Panc1 (cell line): ENCODE results near the gene MSI2. TPM values are rescaled to one million over a fixed set of nuclear protein-coding genes. Genes with fewer than 3 reads are reported as not detected.

ENCODE experiments used
- ATAC-seq: fragments of 200-7000 bp; cut with Tn5 transposase; 2 replicates; pipeline ENCODE4 v1.9.1; 2020; ENCODE audit warnings: mild to moderate bottlenecking, moderate library complexity
- BruUV-seq: library from RNA; stranded (reverse); fragments of 400-500 nt; replicated peaks from 2 replicates; lab custom pipeline; 2021; lab: Mats Ljungman, UMichigan
- CTCF ChIA-PET: fragments of 300-600 bp; sonication (Branson Sonifier 250); formaldehyde crosslinking; loops from one replicate; lab custom pipeline; 2022; ENCODE audit warnings: antibody characterized with exemption; lab: Charles Lee
- POLR2A ChIA-PET: fragments of 300-600 bp; sonication (Branson Sonifier 250); formaldehyde crosslinking; loops from one replicate; lab custom pipeline; 2022; ENCODE audit warnings: antibody characterized with exemption; lab: Charles Lee
- DNase-seq: peaks from one replicate; pipeline ENCODE4 v3.0.0-alpha.2; 2010; ENCODE audit warnings: low read depth, low spot score
- H3K27ac ChIP-seq: 2 replicates; pipeline ENCODE4 v1.5.1; 2011; ENCODE audit warnings: mild to moderate bottlenecking, low read length, inconsistent platforms
- H3K27me3 ChIP-seq: fragments of 200-500 bp; sonication (Bioruptor generic); 2 replicates; pipeline ENCODE4 v1.6.0; 2014; ENCODE audit warnings: low read length, inconsistent platforms; ENCODE audit not compliant: control insufficient read depth, insufficient read depth
- H3K36me3 ChIP-seq: fragments of 200-500 bp; sonication (Bioruptor generic); 2 replicates; pipeline ENCODE4 v1.5.1; 2014; ENCODE audit warnings: inconsistent platforms, mild to moderate bottlenecking, low read length, moderate library complexity; ENCODE audit not compliant: control insufficient read depth, insufficient read depth
- H3K4me1 ChIP-seq: 2 replicates; pipeline ENCODE4 v1.5.1; 2011; ENCODE audit warnings: inconsistent platforms, mild to moderate bottlenecking, low read length, moderate library complexity; ENCODE audit not compliant: control insufficient read depth, insufficient read depth
- H3K4me3 ChIP-seq, 2 experiments: 2 replicates each; pipeline ENCODE4 v1.5.1; 2011 to 2012; ENCODE audit warnings: low read depth in 2 of 2, low read length in 2 of 2, mild to moderate bottlenecking in 2 of 2, inconsistent platforms in 1 of 2, moderate library complexity in 1 of 2
- H3K9me3 ChIP-seq: fragments of 200-500 bp; sonication (Bioruptor generic); 2 replicates; pipeline ENCODE4 v1.5.1; 2014; ENCODE audit warnings: low read depth, mild to moderate bottlenecking, inconsistent platforms, low read length, moderate library complexity; ENCODE audit not compliant: control insufficient read depth, insufficient read depth
- POLR2AphosphoS5 ChIP-seq: IDR thresholded peaks from 2 replicates; pipeline ENCODE4 v1.6.1; 2012; ENCODE audit warnings: mild to moderate bottlenecking, low read depth, low read length, moderate library complexity
- SIN3A ChIP-seq: IDR thresholded peaks from 2 replicates; pipeline ENCODE4 v1.6.1; 2012; ENCODE audit warnings: low read depth, mild to moderate bottlenecking, low read length, moderate library complexity, borderline replicate concordance; ENCODE audit not compliant: insufficient read depth
- TCF7L2 ChIP-seq: IDR thresholded peaks from 2 replicates; pipeline ENCODE4 v1.6.1; 2011; ENCODE audit warnings: mild to moderate bottlenecking, low read depth, low read length, inconsistent platforms
- in situ Hi-C: cut with HindIII; loops from 2 replicates; pipeline ENCODE4 v1.10.0; 2016; ENCODE audit warnings: low sequenced_read_pairs, low pct_unique_long_range_greater_than_20kb
- intact Hi-C: fragments of 100-400 bp; cut with micrococcal nuclease; formaldehyde crosslinking; loops from one replicate; pipeline ENCODE4 v1.10.0; 2022; ENCODE audit not compliant: unreplicated experiment
- total RNA-seq: library from RNA; stranded (reverse); gene quantifications from one replicate; pipeline ENCODE4 v1.2.1, GENCODE V29; 2021; ENCODE audit not compliant: unreplicated experiment
- TF ChIP-seq, protein P1 (sequence below): fragments of 450-650 bp; IDR thresholded peaks from 2 replicates; pipeline ENCODE4 v1.5.1; 2017; ENCODE audit warnings: mild to moderate bottlenecking
- TF ChIP-seq, protein P2 (sequence below), 2 experiments: IDR thresholded peaks; 2 replicates each; pipeline ENCODE4 v1.6.1; 2011 to 2012; ENCODE audit warnings: low read depth in 2 of 2, control low read depth in 1 of 2, low read length in 1 of 2, mild to moderate bottlenecking in 1 of 2, moderate library complexity in 1 of 2; ENCODE audit not compliant: insufficient read depth in 1 of 2

Gene MSI2
- total RNA-seq, 1 experiment from 2014 or later, result 38.5 TPM

DNA sequence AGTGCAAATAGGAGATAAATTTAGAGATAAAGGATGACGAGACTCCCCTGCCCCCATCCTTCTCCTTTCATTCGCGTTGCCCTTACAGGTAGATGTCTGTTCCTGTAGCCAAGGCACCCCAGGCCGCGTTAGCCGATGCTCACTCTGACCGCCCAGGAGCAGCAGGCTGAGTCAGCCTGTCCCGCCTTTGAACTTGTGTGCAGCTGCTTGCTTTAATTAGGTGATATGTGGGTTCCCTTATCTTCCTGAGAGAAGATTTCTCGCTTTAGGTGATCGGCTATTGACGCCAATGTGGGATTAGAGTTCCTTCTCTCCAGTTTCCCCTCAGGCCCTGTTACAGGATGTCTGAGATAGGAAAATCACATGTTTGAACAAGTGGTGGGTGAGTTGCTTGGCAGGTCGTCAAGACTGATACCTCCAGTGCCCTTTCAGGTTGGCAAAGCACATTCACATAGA, 119.5 kb downstream of the MSI2 start:
- DNase-seq (no peak), ATAC-seq (no peak)
- H3K36me3 ChIP-seq, result no peaks in the 10 kb centered on the region
- H3K4me3 ChIP-seq, result no peak overlapping the region
- in situ Hi-C loops (no loop called here), intact Hi-C loops (no loop called here)
- TF ChIP-seq SIN3A, result no peak
- TF ChIP-seq, protein P1, sequence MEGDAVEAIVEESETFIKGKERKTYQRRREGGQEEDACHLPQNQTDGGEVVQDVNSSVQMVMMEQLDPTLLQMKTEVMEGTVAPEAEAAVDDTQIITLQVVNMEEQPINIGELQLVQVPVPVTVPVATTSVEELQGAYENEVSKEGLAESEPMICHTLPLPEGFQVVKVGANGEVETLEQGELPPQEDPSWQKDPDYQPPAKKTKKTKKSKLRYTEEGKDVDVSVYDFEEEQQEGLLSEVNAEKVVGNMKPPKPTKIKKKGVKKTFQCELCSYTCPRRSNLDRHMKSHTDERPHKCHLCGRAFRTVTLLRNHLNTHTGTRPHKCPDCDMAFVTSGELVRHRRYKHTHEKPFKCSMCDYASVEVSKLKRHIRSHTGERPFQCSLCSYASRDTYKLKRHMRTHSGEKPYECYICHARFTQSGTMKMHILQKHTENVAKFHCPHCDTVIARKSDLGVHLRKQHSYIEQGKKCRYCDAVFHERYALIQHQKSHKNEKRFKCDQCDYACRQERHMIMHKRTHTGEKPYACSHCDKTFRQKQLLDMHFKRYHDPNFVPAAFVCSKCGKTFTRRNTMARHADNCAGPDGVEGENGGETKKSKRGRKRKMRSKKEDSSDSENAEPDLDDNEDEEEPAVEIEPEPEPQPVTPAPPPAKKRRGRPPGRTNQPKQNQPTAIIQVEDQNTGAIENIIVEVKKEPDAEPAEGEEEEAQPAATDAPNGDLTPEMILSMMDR, result no peak
- no peak for TF ChIP-seq POLR2AphosphoS5
- TF ChIP-seq, protein P2, sequence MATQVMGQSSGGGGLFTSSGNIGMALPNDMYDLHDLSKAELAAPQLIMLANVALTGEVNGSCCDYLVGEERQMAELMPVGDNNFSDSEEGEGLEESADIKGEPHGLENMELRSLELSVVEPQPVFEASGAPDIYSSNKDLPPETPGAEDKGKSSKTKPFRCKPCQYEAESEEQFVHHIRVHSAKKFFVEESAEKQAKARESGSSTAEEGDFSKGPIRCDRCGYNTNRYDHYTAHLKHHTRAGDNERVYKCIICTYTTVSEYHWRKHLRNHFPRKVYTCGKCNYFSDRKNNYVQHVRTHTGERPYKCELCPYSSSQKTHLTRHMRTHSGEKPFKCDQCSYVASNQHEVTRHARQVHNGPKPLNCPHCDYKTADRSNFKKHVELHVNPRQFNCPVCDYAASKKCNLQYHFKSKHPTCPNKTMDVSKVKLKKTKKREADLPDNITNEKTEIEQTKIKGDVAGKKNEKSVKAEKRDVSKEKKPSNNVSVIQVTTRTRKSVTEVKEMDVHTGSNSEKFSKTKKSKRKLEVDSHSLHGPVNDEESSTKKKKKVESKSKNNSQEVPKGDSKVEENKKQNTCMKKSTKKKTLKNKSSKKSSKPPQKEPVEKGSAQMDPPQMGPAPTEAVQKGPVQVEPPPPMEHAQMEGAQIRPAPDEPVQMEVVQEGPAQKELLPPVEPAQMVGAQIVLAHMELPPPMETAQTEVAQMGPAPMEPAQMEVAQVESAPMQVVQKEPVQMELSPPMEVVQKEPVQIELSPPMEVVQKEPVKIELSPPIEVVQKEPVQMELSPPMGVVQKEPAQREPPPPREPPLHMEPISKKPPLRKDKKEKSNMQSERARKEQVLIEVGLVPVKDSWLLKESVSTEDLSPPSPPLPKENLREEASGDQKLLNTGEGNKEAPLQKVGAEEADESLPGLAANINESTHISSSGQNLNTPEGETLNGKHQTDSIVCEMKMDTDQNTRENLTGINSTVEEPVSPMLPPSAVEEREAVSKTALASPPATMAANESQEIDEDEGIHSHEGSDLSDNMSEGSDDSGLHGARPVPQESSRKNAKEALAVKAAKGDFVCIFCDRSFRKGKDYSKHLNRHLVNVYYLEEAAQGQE (IDR thresholded peaks at IDR 0.05; ENCODE audit: insufficient read depth in 1 of 2, low read depth in 2 of 2, low read length in 1 of 2), result no peak
- no peak for TF ChIP-seq TCF7L2
- no TSS peak for BruUV-seq
- CTCF ChIA-PET, result no interaction called here
- POLR2A ChIA-PET, result no interaction called here
- H3K9me3 ChIP-seq, result peaks cover 9% of the 10 kb centered on the region; the same call in 1 of the 2 replicates
- H3K27me3 ChIP-seq, result no peaks in the 10 kb centered on the region
- H3K4me1 ChIP-seq, result peaks cover 14% of the 10 kb centered on the region; the same call in 1 of the 2 replicates
- H3K27ac ChIP-seq, result no peak overlapping the region

DNA sequence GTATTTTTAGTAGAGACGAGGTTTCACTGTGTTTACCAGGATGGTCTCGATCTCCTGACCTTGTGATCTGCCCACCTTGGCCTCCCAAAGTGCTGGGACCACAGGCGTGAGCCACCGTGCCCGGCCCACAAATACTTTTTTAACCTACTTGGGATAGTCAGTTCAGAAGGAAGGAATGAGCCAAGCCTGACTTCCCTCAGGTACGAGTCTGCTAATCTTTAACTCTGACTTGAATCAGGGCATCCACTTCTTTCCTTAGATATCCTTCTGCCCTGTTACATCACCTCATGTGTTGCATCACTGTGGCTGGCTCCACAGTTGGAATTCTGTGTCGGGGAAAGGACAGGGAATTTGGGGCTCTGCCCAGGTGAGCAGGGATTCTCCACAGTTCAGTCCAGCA, 120.8 kb downstream of the MSI2 start:
- no peak overlapping the region for H3K27ac ChIP-seq
- intact Hi-C loops (no loop called here), in situ Hi-C loops (no loop called here)
- TF ChIP-seq TCF7L2 (no peak), SIN3A (no peak), POLR2AphosphoS5 (no peak)
- TF ChIP-seq, protein P2 (IDR thresholded peaks at IDR 0.05; ENCODE audit: insufficient read depth in 1 of 2, low read depth in 2 of 2, low read length in 1 of 2), result no peak
- TF ChIP-seq, protein P1, result no peak
- no peak overlapping the region for H3K4me3 ChIP-seq
- peaks cover 3% of the 10 kb centered on the region; the same call in 1 of the 2 replicates for H3K4me1 ChIP-seq
- H3K36me3 ChIP-seq, result no peaks in the 10 kb centered on the region
- DNase-seq (no peak), ATAC-seq (no peak)
- ChIA-PET CTCF (no interaction called here), POLR2A (no interaction called here)
- peaks cover 9% of the 10 kb centered on the region; the same call in 1 of the 2 replicates for H3K9me3 ChIP-seq
- no TSS peak for BruUV-seq
- H3K27me3 ChIP-seq, result no peaks in the 10 kb centered on the region
